GM06990 (cell line): ENCODE data around the gene TRAK1.
"Not testable (repeated sequence)": the region's sequence is repeated elsewhere in the genome, so short reads cannot be mapped to it uniquely, and the experiment has no call there.

Experiments
- DNase-seq: peaks from one replicate; pipeline ENCODE4 v3.0.0-alpha.2; 2011; ENCODE audit not compliant: insufficient read length; ENCODE audit errors: extremely low read depth
- H3K27me3 ChIP-seq: replicated peaks from 2 replicates; pipeline ENCODE4 v1.6.0; 2011; ENCODE audit warnings: low read length; ENCODE audit not compliant: control insufficient read depth, insufficient read depth
- H3K36me3 ChIP-seq: 2 replicates; pipeline ENCODE4 v1.5.1; 2011; ENCODE audit warnings: low read length; ENCODE audit not compliant: control insufficient read depth, insufficient read depth
- H3K4me3 ChIP-seq: replicated peaks from 2 replicates; pipeline ENCODE4 v1.5.1; 2011; ENCODE audit warnings: low read depth, mild to moderate bottlenecking, control low read depth, low read length
- TF ChIP-seq, protein P1 (sequence below): IDR thresholded peaks from 2 replicates; pipeline ENCODE4 v1.5.1; 2011; ENCODE audit warnings: low read length, control low read depth, mild to moderate bottlenecking, inconsistent platforms; ENCODE audit not compliant: insufficient read depth, poor library complexity, severe bottlenecking

Gene TRAK1

DNA sequence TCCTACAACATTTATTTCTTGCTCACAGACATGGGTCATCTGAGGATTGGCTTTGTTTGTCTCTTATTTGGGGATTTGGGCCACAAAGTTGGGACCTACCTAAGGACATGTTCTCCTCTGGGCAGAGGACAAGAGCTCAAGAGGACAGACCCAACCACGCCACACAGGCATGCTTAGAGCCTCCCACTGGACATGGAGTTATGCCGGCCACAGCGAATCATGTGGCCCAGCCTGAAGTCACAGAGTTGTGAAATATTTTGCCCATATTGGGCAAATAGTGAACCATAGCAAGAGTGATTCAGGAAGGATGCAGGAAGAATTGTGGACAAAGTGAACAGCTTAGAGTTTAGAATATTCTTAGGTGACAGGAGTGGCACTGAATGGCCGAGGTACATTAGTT is 9.9 kb downstream of the TRAK1 start:
- peaks cover 6% of the 10 kb centered on the region for H3K36me3 ChIP-seq
- TF ChIP-seq, protein P1, sequence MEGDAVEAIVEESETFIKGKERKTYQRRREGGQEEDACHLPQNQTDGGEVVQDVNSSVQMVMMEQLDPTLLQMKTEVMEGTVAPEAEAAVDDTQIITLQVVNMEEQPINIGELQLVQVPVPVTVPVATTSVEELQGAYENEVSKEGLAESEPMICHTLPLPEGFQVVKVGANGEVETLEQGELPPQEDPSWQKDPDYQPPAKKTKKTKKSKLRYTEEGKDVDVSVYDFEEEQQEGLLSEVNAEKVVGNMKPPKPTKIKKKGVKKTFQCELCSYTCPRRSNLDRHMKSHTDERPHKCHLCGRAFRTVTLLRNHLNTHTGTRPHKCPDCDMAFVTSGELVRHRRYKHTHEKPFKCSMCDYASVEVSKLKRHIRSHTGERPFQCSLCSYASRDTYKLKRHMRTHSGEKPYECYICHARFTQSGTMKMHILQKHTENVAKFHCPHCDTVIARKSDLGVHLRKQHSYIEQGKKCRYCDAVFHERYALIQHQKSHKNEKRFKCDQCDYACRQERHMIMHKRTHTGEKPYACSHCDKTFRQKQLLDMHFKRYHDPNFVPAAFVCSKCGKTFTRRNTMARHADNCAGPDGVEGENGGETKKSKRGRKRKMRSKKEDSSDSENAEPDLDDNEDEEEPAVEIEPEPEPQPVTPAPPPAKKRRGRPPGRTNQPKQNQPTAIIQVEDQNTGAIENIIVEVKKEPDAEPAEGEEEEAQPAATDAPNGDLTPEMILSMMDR: no peak
- H3K27me3 ChIP-seq: no peaks in the 10 kb centered on the region
- H3K4me3 ChIP-seq: no peak overlapping the region
- DNase-seq: no peak

- no peaks in the 10 kb centered on the region for H3K27me3 ChIP-seq
- no peak overlapping the region for H3K4me3 ChIP-seq
- no peak for DNase-seq
- TF ChIP-seq, protein P1: no peak
- peaks cover 6% of the 10 kb centered on the region for H3K36me3 ChIP-seq
Measured at GRCh38 chr3:42101481-42101880, 10.3 kb downstream of the TRAK1 start.

- Histone ChIP-seq H3K27me3 (no peaks in the 10 kb centered on the region), H3K36me3 (peaks cover 3% of the 10 kb centered on the region), H3K4me3 (no peak overlapping the region)
- DNase-seq: no peak
- TF ChIP-seq, protein P1: no peak
Measured at GRCh38 chr3:42102571-42102970, 11.4 kb downstream of the TRAK1 start.

- H3K4me3 ChIP-seq, H3K27me3 ChIP-seq, DNase-seq, H3K36me3 ChIP-seq: not testable (repeated sequence)
Measured at GRCh38 chr3:42103921-42104665, 12.9 kb downstream of the TRAK1 start.

- H3K36me3 ChIP-seq, DNase-seq, H3K27me3 ChIP-seq, H3K4me3 ChIP-seq: not testable (repeated sequence)
Measured at GRCh38 chr3:42105994-42106393, 14.8 kb downstream of the TRAK1 start.

GRCh38 chr3:42106646-42107045 is 15.5 kb downstream of the TRAK1 start:
- TF ChIP-seq, protein P1: no peak
- no peak overlapping the region for H3K4me3 ChIP-seq
- H3K36me3 ChIP-seq: no peaks in the 10 kb centered on the region; the same call in none of the 2 replicates
- no peak for DNase-seq
- H3K27me3 ChIP-seq: no peaks in the 10 kb centered on the region

- Histone ChIP-seq H3K4me3 (no peak overlapping the region), H3K36me3 (no peaks in the 10 kb centered on the region; the same call in 1 of the 2 replicates), H3K27me3 (no peaks in the 10 kb centered on the region)
- DNase-seq: no peak
- TF ChIP-seq, protein P1: no peak
Measured at GRCh38 chr3:42110631-42111030, 19.5 kb downstream of the TRAK1 start.
